Ovary (tissue), 9 donors: ENCODE data around the gene TRPV4. TPM values are rescaled to one million over a fixed set of nuclear protein-coding genes. Genes with fewer than 3 reads are reported as not detected.

Source experiments
- DNase-seq, 5 donors: peaks; one replicate each; pipeline ENCODE4 v3.0.0-alpha.2; 2019 to 2020
- H3K27ac ChIP-seq, 2 donors: fragments of 200-600 bp; one replicate each; pipeline versions ENCODE4 v1.5.1 to v1.8.0; 2019 to 2022
- H3K27me3 ChIP-seq: fragments of 200-600 bp; one replicate; pipeline ENCODE4 v1.8.0; 2022
- H3K36me3 ChIP-seq: fragments of 200-600 bp; sonication (generic); one replicate; pipeline ENCODE4 v1.5.1; 2019
- H3K4me1 ChIP-seq: one replicate; pipeline ENCODE4 v1.8.1; 2013; ENCODE audit warnings: mild to moderate bottlenecking, moderate library complexity; ENCODE audit not compliant: insufficient read depth
- H3K4me3 ChIP-seq: fragments of 200-600 bp; sonication (generic); one replicate; pipeline ENCODE4 v1.5.1; 2017
- H3K9me3 ChIP-seq, 2 donors: fragments of 200-600 bp in 1 of 2; sonication (generic) in 1 of 2; one replicate each; pipeline versions ENCODE4 v1.5.1 to v1.8.1; 2013 to 2019; ENCODE audit warnings: mild to moderate bottlenecking in 1 of 2, moderate library complexity in 1 of 2
- CTCF ChIP-seq, 3 donors: fragments of 450-650 bp in 2 of 3; fragments of 200-600 bp in 1 of 3; IDR thresholded peaks; one replicate each; pipeline versions ENCODE4 v1.5.1 to v1.8.0; 2016 to 2022; ENCODE audit warnings: antibody characterized with exemption in 3 of 3, mild to moderate bottlenecking in 1 of 3
- EP300 ChIP-seq: sonication (generic); formaldehyde crosslinking; IDR thresholded peaks from one replicate; pipeline ENCODE4 v1.6.1; 2017; ENCODE audit warnings: antibody characterized with exemption
- POLR2A ChIP-seq: fragments of 450-650 bp; IDR thresholded peaks from one replicate; pipeline ENCODE4 v1.6.1; 2017; ENCODE audit warnings: antibody characterized with exemption, mild to moderate bottlenecking, moderate library complexity
- WGBS, 3 donors: extraction: QIAGEN DNeasy Blood & Tissue Kit in 1 of 3; methylation state at CpG; one replicate each; pipeline versions ENCODE4 v1.1.5 to v1.1.7; 2013 to 2017; 5-methylcytosine and 5-hydroxymethylcytosine counted together
- intact Hi-C, 4 donors: fragments of 100-400 bp; cut with DNase I; formaldehyde crosslinking; loops; one replicate each; pipeline versions ENCODE4 v1.11.0 to v1.15.1; 2022 to 2023
- polyA plus RNA-seq, 2 donors: library from polyadenylated mRNA; stranded (reverse); fragments of 200-250 nt in 1 of 2; fragments of 350-450 nt in 1 of 2; fragmentation: Illumina TruSeq in 1 of 2; extraction: RNeasy Lipid Tissue Mini Kit (QIAGEN cat#74804) in 1 of 2; gene quantifications; one replicate each; pipeline ENCODE4 v1.2.3, GENCODE V29; 2013 to 2014
- total RNA-seq, 7 donors: library from RNA; depleted of rRNA in 2 of 7; stranded (reverse); fragments of >200 nt in 2 of 7; fragmentation: NEBNext Ultra II Directional in 3 of 7; extraction: Animal tissue kit (Norgen Biotek cat#: 25700) in 3 of 7; gene quantifications; one replicate each; pipeline versions ENCODE4 v1.1.0 to v1.2.4, GENCODE V29; 2016 to 2023
- donor health status: DM: no; HTN: no; CAD: no; lungs with moderate emphysema.
- donor health status: DM: no; HTN: no; CAD: no.
- donor health status: Bipolar disorder and iron deficiency.
- donor health status: DM: yes; HTN: yes; CAD: no.
- donor health status: DM: no; HTN: no; CAD: no.
- donor health status: DM: yes; HTN: yes; CAD: no.

TRPV4 gene
- total and polyA plus RNA-seq, 9 donors = 0.12 to 2.4 (median 0.49) TPM; not detected in 1

DNA sequence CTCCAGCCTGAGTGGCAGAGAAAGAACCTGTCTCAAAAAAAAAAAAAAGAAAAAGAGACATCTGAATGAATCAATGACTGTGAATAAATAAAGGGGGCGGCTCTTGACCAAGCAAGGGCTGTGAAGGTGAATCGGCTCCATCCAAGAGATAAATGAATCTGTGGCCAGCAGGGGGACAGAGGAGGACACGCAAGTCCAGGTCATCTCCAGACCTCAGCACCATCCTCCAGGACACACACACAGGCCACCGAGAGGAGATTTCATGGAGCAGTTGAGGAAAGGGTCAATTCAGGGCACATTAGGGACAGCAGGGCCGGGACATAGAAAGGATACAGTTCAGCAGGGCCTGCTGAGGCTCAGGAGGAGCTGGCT, 21.6 kb downstream of the TRPV4 start:
- no peaks in the 10 kb centered on the region for H3K27me3 ChIP-seq
- H3K4me1 ChIP-seq = no peaks in the 10 kb centered on the region
- TF ChIP-seq CTCF (IDR thresholded peaks at IDR 0.05) (no peak), POLR2A (no peak), EP300 (no peak)
- H3K9me3 ChIP-seq = no peaks in the 10 kb centered on the region
- intact Hi-C loops = no loop called here
- no peak for DNase-seq
- H3K36me3 ChIP-seq = no peaks in the 10 kb centered on the region
- 70 to 74% (median 73%) methylated on average over 5 of the region's 5 CpGs for WGBS, 3 donors
- H3K27ac ChIP-seq = no peak overlapping the region
- H3K4me3 ChIP-seq = no peak overlapping the region

- H3K4me3 ChIP-seq = no peak overlapping the region
- intact Hi-C loops = no loop called here
- no peak for DNase-seq
- H3K9me3 ChIP-seq = no peaks in the 10 kb centered on the region
- H3K4me1 ChIP-seq = no peaks in the 10 kb centered on the region
- H3K27ac ChIP-seq = no peak overlapping the region
- no peaks in the 10 kb centered on the region for H3K27me3 ChIP-seq
- H3K36me3 ChIP-seq = no peaks in the 10 kb centered on the region
- TF ChIP-seq CTCF (IDR thresholded peaks at IDR 0.05) (no peak), POLR2A (no peak), EP300 (no peak)
- 89 to 92% (median 91%) methylated on average over 10 of the region's 10 CpGs for WGBS, 3 donors
Measured at GRCh38 chr12:109810954-109811623, 22.1 kb downstream of the TRPV4 start.

- no peaks in the 10 kb centered on the region for H3K27me3 ChIP-seq
- no peak for DNase-seq
- no peaks in the 10 kb centered on the region for H3K36me3 ChIP-seq
- H3K27ac ChIP-seq = no peak overlapping the region
- WGBS, 3 donors = 89 to 98% (median 97%) methylated on average over 4 of the region's 4 CpGs
- no peak overlapping the region for H3K4me3 ChIP-seq
- intact Hi-C loops = loop anchor here in 1 of 4 donors (5.0 kb wide), 1 partner anchor 73 kb away; the partner anchor contains the start of gene GLTP
- H3K4me1 ChIP-seq = no peaks in the 10 kb centered on the region
- H3K9me3 ChIP-seq = no peaks in the 10 kb centered on the region
- TF ChIP-seq CTCF (IDR thresholded peaks at IDR 0.05) (no peak), EP300 (no peak), POLR2A (no peak)
Measured at GRCh38 chr12:109808876-109809646, 24.1 kb downstream of the TRPV4 start.

GRCh38 chr12:109807954-109808643, 25.1 kb downstream of the TRPV4 start:
- no peak overlapping the region for H3K27ac ChIP-seq
- no peaks in the 10 kb centered on the region for H3K27me3 ChIP-seq
- H3K4me3 ChIP-seq = no peak overlapping the region
- intact Hi-C loops = loop anchor here in 1 of 4 donors (5.0 kb wide), 1 partner anchor 74 kb away; the partner anchor contains the start of gene GLTP
- no peaks in the 10 kb centered on the region for H3K9me3 ChIP-seq
- DNase-seq = no peak
- no peaks in the 10 kb centered on the region for H3K36me3 ChIP-seq
- 92 to 95% (median 94%) methylated on average over 12 of the region's 12 CpGs for WGBS, 3 donors
- TF ChIP-seq POLR2A (no peak), EP300 (no peak), CTCF (IDR thresholded peaks at IDR 0.05) (no peak)
- H3K4me1 ChIP-seq = no peaks in the 10 kb centered on the region
